Head of caudate nucleus (tissue), 42 donors: ENCODE results near the gene UBE2L5.

ENCODE experiments used
- DNase-seq, 42 donors: peaks; one replicate each; pipeline versions ENCODE4 v3.0.0 to v3.0.0-alpha.2; 2020 to 2021; ENCODE audit warnings: mixed read lengths in 7 of 42
- intact Hi-C: fragments of 100-400 bp; cut with DNase I; formaldehyde crosslinking; loops from one replicate; pipeline ENCODE4 v1.15.0; 2022

Gene UBE2L5

DNA sequence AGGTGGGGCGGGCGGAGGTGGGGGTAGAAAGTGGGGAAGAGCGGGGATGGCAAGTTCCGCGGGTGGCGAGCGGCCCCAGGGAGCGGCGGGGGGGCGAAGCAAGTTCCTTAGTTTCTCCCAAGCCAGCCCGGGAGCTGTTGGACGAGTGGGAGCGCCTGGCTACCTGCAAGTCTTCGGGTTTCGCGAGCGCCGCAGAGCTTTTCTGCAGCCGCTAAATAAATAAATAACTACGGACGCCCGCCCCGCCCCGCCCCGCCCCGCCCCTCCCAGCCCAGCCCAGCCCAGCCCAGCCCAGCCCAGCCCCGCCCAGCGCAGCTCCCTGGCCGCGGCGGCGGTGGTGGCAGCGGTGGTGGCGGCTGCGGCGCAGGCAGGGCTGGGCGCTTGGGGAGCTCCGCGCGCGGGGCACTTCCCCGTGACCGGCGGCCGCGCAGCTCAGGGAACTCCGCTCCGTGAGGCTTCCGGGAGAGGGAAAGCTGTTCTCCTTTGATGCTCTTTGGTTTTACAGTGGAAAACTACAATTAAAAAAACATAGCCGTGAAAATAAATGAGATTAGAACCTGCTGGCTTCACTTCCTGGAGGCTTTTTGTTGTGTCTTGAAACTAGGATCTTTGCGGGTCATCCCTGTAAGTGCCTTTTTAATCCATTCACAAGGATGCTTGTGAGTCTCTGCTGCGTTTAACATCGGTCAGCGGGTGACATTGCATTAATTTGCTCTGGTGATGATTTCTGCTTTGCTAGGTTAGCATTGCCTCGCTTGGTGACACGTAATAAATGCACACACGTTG lies at the start of gene UBE2L5:
Gene UBE2L5 (plus strand): TSS at position 440 of the 786 bp plus-strand sequence. CDS start 5,498 bp downstream, outside the sequence.
- intact Hi-C loops: loop anchor here (5.0 kb wide), 1 partner anchor 40 kb away; no protein-coding TSS in a partner anchor
- peak in 41 of 42 donors; percentile 37 to 91 (median 80) for DNase-seq

DNA sequence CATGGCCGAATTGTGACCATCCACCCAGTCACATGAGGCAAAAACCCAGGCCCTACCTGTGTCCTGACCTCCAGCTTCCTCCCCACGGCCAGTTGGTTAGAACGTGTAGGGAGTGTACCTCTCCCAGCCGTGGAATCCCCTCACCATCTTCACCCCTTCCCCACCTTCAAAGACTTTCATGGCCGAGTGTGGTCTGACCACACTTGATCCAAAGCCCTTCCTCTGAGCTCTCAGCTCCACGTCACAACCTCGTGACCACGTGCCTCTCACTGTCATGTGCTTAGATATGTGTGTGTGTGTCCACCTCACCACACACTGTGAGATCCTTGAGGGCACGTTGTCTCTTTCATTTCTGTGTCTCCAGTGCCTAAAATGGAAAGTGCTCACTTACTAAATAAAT lies 48.6 kb upstream of the UBE2L5 start:
- intact Hi-C loops: no loop called here
- DNase-seq: no peak

- no peak for DNase-seq
- intact Hi-C loops: no loop called here
Measured at GRCh38 chr13:30375265-30375835, 46.9 kb upstream of the UBE2L5 start.

DNA sequence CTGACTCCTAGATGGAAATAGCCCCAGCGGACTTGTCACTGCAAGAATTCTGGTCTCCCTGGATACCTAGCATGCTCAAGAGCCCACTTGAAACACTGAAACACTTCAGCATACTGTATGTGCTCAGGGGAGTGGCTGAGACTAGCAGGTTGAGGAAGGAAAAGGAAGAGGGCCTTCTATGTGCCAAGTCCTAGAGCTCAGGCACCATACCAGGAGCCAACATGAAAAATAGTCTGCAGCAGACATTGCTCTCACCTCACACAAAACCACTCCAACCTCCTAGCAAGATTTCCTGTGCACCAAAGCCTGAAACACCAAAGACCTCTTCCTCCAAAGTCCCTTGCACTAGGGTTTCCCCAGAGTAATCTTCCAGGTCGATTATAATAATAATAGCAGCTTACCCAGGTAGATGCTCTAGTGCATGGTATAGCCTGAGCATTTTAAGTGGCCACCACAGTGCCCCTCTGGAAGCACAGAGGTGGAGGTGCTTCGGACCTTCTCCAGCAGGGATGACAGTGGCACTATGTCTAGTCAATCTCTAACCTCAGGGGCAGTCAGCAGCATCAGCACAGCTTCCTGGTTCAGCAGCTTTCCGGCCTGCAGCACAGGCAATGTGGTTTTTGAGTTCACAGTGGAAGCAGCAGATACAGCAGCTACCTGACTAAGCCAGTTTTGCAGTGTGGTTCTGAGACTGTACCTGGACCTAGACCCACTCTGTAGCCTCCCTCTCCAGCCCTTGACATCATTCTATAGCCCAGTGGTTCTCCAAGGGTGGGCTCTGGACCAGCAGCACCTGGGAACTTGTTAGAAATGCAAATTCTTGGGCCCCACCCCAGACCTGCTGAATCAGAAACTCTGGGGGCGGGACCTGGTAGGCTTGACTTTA lies 45.6 kb upstream of the UBE2L5 start:
- peak in 1 of 42 donors; percentile 14 for DNase-seq
- intact Hi-C loops: no loop called here

DNA sequence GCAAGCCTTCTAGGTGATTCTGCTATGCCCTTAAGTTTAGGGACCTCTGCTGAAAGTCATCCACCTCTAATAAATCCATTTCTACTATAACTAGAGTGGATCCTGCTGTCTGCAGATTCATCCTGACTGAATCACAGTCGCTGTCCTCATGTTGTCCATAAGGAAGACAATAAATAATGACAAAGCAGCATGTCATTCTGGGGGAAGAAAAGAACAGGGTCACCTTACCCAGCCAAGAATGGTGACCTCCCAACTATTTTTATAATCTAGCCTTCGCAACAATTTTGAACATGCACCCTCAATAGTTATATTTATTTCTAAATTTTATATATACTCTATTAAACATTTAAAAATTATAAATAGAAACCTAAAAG lies 45.0 kb upstream of the UBE2L5 start:
- intact Hi-C loops: no loop called here
- DNase-seq: no peak

- intact Hi-C loops: no loop called here
- no peak for DNase-seq
Measured at GRCh38 chr13:30378191-30378590, 44.1 kb upstream of the UBE2L5 start.

GRCh38 chr13:30381049-30381448 lies 41.2 kb upstream of the UBE2L5 start:
- DNase-seq: no peak
- intact Hi-C loops: no loop called here

DNA sequence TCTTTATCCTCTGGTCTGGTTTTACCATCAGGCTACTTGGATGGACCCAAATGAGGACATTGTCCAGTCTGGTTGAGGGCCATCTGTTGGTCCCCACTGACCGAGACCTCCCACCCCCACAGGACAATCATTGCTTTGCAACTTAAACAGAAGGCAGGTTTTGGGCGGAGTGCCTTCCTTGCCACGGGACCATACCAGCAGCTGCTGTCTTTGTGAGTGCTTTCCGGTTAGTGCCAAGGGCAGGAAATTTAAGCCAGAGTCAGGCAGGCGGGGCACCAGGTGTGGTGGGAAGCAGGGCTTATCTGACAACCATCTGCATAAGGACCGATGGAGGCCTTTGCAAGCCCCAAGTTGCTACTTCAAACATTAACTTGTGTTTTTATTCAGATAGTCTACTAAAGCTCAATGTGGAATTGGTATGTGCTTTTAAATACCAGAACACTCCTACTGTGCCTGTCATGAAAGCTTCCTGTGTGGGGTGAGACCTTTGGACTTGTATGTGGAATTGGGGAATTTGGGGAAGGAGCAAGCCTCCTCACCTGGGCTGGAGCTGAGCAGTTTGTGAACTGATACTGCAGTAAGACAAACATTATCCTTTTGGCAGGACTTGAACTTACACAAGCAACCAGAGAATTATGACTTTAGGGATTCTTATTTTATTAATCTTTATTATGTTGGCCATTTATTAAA lies 39.3 kb upstream of the UBE2L5 start:
- intact Hi-C loops: no loop called here
- DNase-seq: no peak

DNA sequence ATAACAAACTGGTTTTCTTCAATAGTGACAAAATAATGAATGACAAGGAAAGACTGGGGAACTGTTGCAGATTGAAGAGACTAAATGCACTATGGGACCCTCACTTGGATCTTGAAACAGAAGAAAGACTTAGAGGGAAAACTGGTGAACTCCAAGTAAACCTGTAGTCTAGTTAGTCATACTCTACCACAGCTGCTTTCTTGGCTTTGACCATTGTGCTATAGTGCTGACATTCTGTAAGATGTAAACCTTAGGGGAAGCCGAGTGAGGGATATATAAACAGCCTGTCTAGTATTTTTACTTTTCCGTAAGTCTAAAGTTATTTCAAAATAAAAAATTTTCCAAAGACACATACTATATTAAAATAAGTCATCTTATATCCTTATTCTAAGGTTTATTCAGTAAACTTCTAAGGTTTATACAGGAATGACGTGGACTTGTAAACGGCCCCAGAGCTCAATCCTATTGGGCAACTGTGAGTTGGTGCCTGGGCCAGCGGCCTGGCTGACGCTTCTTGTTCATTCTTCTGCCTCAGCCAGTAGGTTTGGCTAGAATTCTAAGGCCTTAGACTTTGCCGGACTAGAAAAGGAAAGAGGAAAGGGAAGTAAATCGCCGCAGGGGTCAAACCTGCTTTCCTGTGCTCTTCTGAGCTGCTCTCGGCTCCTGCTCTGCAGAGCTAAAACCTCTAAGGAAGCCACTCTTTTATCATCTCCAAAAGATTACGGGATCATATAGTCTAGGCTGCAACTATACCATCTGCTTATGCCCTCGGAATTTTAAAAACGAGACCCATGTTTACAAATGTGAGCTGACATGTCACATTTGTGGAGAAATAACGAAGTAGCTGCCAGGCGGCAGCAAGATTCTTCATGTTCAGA lies 33.6 kb upstream of the UBE2L5 start:
- no peak for DNase-seq

GRCh38 chr13:30391956-30392680 lies 30.2 kb upstream of the UBE2L5 start:
- intact Hi-C loops: no loop called here
- no peak for DNase-seq

More for the DNA sequence above, 33.6 kb upstream of the UBE2L5 start:
- intact Hi-C loops: no loop called here

DNA sequence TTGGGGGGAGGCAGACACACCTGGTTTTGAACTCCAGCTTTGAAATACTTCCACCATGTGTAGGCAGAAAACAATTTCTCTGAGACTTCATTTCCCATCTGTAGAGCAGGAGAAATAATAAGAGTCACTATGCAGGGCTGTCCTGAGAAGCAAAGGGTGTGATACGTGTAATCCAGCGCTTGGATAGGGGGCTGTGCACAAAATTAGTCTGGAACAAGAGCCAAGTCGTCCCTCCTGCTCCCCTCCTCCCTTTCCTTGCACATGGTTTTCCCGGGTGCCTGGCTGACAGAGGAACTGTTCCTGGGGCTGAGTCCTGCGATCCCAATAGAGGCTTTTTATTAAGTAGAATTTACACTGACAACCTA lies 29.6 kb upstream of the UBE2L5 start:
- DNase-seq: no peak
- intact Hi-C loops: no loop called here

- intact Hi-C loops: loop anchor here (5.0 kb wide), 1 partner anchor 87 kb away; the partner anchor contains the start of gene KATNAL1
- DNase-seq: no peak
Measured at GRCh38 chr13:30394751-30395191, 27.5 kb upstream of the UBE2L5 start.

GRCh38 chr13:30395192-30396158 lies 26.8 kb upstream of the UBE2L5 start:
- intact Hi-C loops: loop anchor here (5.0 kb wide), 1 partner anchor 88 kb away; the partner anchor contains the start of gene KATNAL1
- peak; percentile 89 to 99 (median 95) for DNase-seq

DNA sequence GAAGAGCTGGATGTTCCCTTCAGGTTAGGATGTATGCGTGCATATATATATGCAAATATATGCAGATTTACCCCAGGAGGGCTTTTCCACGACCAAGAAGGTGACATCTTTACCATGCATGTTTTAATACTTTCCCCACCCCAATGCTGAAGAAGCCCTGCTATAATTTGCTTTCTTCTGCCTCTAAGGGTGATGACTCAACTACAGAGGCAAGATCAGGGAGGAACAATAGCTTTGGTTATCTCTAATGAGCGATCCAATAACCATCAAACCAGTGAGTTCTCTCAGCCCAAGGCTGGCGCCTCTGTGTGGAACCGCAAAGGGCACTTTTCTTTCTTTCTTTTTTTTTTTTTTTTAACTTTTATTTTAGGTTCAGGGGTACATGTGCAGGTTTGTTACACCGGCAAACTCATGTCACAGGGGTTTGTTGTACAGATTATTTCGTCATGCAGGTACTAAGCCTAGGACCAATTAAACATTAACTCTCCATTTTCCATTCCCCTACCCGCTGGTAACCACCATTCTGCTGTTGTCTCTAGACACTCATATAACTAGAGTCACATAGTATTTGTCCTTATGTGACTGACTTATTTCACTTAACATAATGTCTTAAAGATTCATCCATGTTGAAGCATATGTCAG lies 25.7 kb upstream of the UBE2L5 start:
- intact Hi-C loops: loop anchor here (5.0 kb wide), 1 partner anchor 89 kb away; the partner anchor contains the start of gene KATNAL1

GRCh38 chr13:30398601-30399072 lies 23.7 kb upstream of the UBE2L5 start:
- intact Hi-C loops: loop anchor here (5.0 kb wide), 1 partner anchor 91 kb away; the partner anchor contains the start of gene KATNAL1

More for the DNA sequence above, 25.7 kb upstream of the UBE2L5 start:
- DNase-seq: peak in 6 of 42 donors; percentile 13 to 47 (median 19)

More at GRCh38 chr13:30398601-30399072, 23.7 kb upstream of the UBE2L5 start:
- no peak for DNase-seq
